8988T (cell line): Measurements from ENCODE around the gene TICRR.

ENCODE experiments used
- DNase-seq: peaks from one replicate; pipeline ENCODE4 v3.0.0; 2011

Gene TICRR

DNA sequence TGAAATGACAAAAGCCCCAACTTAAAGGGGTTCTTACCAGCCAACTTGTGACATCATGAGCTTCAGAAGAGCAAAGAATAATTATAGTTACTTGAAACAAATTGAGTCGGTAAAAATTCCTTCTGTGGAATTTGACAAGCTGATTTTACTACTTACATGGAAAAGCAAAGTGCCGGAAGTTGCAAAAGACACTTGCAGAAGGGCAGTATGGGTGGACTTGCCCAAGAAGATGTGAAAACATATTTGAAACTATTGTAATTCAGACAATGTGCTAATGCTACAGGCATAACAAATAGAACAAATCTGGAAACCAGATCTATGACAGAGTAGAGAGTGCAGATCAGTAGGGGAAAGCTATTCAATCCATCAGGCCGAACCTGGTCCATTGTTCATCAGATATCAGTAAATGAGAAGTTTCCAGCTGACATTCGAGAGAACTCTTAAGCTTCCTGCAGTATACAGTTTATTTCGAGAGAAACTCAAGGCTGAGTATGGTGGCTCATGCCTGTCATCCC is 82.5 kb downstream of the TICRR start:
- no peak for DNase-seq

DNA sequence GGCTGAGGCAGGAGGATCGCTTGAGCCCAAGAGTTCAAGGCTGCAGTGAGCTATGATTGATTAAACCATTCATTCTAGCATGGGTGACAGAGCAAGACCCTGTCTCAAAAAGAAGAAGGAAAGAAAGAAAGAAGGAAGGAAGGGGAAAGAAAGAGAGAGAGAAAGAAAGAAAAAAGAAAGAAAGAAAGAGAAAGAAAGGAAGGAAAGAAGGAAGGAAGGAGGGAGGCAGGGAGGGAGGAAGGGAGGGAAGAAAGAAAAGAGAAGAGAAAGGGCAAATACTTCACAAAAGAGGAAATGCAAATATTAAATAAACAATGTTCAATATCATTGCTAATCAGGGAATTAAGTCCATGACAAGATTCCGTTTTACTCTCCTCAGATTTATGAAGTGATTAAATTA is 84.0 kb downstream of the TICRR start:
- DNase-seq: no peak

DNA sequence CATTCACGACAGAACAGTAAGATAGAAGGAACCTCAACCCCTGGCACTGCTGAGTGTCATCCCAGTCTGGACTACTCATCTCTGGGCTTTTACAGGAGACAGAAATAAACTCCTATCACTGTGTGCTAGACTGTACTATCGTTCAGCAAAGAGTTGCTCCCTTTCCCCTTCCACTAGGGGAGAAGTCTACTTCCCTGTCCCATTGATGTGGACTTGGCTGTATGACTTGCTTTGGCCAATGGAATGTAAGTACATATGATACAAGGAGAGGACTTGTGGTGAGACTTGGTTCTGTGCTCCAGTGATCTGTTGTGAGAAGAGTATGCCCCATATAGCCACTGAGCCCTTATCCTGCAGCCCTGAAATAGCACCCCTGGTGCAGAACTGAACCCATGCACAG is 85.3 kb downstream of the TICRR start:
- no peak for DNase-seq

DNA sequence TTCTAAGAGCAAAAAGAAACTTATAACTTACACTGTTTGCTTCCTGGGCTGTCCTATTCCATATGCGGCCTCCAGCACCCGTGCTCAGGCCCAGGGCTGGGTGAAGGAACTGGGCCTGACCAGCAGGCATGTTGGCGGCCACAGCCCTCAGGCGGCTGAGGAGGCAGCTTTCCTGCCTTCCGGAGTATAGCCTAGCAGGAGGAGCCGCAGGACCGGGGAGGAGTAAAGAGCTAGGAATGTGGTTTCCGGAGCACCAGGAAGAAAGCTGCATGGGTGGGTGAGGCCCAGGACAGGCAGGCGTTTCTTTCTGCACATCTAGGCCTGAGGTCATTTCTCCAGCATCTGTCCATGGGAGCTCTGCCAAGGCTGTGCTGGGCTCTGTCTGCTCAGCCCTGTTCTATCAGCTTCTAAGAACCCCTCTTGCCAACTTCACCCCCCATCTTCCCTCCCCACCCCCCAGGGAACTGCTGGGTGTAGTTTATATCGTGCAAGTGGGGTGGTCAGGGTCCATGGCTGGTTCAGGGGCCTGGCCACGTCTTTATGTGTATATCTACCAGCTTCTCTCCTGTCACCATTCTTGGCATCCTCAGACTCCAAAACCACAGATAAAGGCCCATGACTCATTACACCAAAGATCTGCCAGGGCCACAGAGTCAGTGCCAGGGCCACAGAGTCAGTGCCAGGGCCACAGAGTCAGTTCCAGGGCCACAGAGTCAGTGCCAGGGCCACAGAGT is 87.8 kb downstream of the TICRR start:
- DNase-seq: no peak

DNA sequence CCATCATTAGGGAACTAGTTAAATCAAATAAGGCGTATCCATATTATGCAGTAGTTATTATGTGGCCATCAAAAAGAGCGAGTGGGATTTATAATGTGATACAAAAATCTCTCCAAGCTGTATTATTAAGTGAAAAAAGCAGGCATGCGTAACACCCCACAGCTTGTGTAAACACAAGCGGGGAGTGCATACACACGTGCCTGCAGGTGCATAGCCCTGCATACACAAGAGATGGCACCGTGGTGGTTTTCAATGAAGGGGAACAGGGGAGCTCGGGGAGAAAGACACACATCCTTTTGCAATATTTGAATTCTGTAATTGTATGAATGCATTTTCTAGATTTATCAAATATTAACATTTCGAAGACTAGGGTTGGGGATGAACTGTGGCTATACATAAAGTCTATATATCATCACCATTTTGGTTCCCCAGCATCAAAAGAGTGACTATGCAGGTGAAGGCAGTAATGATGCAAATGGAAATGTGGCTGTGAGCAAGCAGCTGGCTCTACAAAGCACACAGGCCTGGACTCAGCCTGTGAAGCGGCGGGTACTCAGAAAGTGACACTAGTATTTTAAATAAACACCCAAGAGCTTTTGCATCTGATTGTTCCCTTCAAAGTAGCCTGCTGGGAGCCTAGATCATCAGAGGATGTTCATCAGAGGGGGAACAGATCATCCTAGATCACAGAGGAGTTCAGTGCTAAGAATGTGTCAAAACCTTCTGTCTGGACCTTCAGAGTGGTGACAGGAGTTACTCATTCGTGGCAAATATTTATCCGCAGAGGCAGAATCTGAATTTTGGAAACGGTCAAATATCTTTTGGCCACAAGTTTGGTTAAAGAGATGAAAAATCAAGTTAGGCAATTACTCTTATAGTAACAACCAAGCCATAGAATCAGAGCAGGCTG is 89.4 kb downstream of the TICRR start:
- no peak for DNase-seq

DNA sequence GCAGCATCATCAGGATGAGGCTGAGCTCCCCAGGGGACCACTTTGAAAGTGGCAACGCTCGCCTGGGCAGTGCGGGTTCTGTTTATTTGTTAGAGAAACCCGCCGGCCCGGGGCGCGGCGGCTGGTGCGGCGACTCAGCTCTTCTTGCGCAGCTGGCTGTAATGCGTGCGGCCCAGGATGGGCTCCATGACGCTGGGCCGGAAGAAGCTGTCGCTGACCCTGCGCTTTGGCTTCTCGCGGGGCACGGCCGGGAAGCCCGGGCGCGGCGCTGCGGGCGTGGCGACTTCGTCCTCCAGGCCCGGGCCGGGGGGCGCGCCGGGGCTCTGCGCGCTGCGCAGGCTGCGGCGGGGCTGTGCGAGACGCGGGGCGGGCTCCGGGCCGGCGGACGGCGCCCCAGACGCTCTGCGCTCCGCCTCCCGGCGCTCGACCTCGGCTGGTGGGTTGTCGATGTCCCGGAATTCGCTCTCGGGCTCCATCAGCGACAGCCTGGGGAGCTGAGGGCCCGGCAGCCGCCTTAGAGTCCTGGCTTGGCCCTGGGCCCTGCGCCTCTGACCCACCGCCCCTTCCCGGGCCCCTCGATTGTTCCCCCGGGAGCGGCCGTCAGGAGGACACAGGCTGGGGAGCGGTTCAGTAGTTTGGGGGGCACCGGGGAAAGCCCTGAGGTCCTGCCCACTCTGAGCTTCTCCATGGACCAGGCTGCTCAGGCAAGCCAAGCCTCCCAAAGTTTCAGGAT is 90.3 kb downstream of the TICRR start:
- DNase-seq: no peak

DNA sequence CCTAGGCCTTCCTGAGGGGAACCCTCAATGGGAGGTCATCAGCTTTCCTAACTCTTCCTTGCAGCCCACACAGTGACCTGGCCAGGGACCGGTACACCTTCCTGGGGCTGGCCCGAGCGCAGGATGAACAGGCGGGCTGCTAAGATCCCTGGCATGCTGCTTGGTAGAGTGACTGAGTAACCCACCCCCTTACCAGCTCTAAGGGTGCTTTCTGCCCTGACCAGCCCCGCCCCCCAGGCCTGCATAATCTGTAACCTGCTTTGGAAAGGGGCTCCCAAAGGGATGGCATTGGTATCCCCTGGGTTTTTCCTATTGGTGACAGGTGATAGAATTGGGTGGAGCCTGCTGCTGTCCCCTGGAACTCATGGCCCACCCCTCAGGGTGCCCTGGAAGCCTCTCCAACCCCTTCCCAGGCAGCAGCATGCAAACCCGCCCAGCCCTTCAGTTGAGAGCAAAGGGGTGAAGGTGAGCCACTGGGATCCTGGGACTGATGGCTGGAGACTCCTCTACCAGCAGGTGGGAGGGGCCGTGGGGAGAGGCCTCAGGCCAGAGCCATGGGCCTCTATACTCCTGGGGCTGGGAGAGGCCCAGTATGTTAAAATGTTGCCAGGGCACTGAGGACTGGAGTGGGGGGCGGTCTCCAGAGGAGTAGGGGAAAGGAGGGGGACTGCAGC is 91.1 kb downstream of the TICRR start:
- no peak for DNase-seq

DNA sequence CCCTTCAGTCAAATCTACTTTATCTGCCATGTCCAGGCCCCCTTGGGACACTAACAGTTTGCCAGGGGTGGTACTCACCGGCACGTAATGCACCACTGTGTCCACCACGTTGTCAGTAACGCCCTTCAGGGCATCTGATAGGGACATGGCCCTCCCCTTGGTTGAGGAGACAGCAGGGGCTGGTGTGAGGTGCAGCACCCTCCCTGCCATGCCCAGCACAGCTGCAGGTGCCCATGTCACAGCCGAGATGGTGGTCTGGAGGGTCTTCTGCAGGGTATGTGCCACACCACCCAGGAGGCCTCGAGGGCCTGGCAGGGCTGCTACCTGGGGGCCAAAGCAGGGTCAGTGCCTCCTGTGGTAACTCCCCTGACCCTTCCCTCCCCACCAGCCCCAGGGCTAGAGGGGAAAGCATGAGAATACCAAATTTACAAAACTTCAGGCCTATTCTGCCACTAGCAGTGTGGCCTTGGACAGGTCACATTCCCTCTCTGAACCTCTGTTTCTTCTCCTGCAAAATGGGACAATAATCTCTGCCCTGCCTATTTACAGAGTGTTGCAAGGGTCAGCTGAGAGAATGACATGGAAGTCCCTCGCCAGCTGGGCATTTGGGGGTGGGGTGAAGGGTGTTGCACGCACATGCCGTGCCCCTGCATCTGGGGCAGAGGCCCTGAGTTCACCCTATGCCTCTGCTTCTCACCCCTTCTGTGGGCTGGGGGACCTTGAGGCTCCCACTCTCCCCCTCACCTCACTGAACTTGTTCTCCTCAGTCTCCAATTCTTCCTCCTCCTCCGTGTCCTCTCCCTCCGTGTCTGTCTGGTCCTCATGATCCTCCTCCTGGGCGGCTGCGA is 91.8 kb downstream of the TICRR start:
- DNase-seq: no peak

DNA sequence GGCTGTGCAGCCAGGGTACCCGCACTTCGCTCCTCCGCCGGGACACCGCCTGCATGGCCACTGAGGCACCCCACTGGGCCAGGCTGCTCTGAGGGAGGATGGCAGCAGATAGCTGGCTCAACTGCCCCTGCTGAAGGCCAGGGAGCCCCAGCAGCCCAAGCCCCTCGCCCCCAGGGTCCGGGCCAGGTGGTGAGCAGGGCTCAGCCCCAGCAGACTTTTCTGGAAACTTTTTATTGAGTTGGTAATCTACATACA is 92.4 kb downstream of the TICRR start:
- DNase-seq: no peak

DNA sequence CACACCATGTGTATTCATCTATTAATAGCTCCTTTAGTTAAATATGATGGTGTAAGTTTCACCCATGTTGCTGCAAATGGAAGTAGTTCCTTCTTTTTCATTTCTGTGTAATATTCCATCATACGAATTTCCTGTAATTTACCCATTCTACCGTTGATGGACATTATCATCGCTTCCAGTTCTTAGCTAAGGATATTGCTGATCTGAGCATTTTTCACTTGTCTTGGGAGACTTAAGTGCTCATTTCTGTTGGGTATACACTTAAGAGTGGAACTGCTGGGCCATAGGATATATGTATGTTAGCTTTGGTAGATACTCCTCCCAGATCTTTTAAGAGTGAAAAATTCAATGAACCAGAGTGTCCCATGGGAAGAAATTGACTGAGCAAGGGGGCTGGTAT is 92.9 kb downstream of the TICRR start:
- DNase-seq: no peak

DNA sequence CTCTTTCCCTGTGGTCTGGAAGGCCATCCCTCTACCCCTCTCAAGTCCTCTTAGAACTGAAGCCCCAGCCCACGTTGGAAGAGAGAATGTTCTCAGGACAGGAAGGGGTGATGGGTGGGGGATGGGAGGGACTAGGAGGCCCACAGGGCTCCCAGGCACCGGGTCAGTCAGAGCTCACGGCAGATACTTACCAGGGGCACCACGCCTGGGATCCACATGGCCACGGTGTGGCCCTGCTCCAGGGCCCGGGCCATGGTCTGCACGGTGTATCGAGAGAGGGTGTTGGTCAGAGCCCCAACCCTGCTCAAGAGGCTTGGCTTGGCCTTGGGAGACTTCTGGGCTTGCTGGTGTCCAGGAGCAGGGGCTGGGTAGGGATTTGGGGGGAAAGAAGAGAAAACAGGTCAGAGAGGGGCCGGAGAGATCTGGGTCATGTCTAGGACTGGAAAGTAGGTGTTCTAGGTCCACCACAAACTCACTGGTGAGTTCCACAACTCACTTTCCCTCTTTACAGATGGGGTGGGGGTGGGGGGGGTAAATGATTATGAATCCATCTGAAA is 94.1 kb downstream of the TICRR start:
- no peak for DNase-seq

DNA sequence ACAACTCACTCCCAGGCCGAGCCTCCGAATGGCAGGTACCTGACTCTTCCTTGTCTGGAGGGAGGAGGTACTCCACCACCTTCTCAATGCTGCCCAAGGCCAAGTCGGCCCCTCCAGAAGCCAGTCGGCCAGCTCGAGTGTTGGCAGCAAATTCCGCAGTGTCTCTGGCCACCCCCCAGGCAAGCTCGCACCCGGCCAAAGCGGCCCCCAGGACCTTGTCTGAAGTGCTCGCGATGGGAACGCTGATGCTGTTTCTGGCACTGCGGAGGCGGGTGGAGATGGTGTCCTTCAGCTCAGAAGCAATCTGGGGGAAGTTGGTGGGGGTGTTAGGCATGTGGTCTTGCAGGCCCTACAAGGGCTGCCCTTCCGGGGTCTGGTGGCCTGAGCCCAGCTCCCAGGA is 94.7 kb downstream of the TICRR start:
- no peak for DNase-seq

DNA sequence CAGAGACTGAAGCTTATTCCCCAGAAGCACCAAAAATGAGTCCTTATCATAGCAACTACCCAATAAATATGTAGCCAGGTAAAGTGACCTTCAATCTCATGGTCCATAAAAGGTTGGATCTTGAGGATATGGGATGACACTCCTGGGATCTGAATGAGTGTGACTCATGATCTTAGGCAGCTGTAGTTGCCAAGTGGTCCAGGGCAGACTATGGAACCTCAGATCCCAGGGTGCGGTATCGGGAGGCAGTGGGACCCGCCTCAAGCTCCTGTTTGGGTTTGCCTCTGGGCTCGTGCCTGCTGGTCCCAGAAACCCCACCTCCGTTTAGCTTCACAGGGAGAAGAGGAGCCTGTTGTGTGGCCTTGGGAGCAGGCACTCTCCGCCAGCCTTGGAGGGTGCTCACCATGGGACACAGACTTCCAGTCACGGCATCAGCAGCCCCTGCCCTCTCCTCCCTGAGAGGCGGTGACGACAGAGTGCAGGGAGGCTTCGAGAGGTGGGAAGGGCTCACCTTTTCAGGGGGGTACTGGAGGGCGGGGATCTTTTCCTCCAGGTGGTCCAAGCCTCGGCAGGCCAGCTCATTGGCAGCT is 95.8 kb downstream of the TICRR start:
- DNase-seq: no peak

DNA sequence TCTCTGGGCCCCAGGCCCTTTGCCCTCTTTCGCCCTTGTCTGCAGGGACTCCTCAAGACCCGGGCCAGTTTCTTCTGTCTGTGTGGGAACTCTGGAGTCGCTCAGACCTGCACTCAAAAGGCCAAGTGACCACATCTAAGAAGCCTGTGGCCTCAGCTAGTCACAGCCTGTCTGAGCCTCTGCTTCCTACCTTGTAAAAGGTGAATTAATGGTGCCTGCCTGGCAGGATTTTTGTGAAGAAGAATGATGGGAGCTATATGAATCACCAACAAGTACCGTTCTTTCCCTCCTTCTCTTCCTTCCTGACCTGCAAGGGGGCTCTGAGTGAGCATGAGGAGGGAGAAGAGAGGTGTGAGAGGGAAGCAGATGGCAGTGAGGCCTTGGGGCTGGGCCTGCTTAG is 96.4 kb downstream of the TICRR start:
- no peak for DNase-seq

DNA sequence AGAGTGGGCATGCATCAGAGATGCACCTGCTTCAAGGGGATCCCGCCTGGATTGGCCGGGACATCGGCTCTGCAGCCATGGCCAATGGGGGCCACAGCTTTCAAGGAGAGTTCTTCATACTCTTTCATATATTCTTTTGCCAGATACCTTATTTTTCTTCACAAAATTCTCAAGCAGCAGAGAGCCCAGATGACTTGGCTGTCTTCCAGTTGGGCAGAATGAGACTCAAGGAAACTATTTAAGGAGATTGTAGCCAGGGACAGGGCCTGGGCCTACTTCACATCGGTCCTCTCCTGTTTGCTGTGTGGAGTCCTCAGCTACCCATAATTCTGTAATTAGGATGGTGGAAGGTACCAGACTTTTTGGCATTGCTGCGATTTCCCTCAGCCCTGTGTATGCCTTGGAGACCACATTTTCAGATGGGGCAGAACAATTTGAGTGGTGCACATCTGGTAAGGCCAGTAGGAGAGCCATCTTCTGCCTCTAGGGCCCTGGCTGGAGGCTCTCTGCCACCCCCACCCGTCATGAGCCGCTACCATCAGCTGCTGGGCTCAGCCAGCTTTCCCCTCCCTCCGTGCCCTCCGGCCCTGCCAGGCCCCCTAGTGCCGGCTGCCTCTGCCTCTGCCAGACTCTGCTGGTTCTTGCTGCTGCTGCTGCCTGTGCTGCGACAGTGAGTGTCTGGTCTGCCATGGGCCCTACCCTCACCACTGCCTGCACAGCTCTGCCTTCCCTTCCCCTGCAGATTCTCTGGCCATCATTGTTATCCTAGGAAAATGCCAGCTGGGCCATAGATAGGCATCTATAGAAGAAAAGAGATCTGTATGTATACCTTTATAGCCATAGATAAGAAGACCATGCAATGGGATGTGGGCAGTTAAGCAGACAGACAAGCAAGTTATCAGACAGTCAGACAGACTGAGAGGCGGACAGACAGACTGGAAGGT is 97.2 kb downstream of the TICRR start:
- DNase-seq: no peak

DNA sequence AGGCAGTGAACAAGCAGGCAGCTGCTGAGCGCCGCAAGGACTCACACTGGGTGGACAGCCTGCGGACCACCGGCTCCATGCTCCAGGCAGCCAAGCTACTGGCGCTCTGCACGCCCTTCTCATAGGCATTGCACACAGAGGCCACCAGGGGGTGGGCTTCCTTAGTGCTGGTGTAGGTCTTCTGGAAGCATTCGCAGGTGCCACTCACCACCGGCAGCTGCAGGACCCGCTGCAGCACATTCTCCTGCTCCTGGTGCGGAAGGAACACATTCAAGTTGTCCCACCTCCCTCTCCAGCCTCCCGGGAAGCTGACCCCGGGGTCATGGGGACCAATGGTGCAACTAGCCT is 97.9 kb downstream of the TICRR start:
- no peak for DNase-seq

DNA sequence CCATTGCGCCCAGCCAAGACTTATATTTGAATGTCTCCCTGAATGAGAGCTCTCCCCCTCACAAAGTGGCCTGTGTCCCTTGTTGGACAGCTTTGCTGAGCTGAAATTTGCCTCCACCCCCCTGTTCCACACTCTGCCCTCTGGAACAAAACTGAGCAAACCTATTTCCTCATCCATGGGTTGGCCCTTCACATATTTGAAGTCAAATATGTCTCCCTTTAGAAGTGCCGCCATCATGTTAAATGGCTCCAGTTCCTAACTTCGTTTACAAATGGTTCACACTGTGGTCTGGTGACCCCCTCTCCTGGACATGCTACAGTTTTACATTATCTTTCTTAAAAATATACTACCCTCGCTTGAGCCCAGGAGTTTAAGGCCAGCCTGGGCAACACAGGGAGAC is 99.3 kb downstream of the TICRR start:
- DNase-seq: no peak

DNA sequence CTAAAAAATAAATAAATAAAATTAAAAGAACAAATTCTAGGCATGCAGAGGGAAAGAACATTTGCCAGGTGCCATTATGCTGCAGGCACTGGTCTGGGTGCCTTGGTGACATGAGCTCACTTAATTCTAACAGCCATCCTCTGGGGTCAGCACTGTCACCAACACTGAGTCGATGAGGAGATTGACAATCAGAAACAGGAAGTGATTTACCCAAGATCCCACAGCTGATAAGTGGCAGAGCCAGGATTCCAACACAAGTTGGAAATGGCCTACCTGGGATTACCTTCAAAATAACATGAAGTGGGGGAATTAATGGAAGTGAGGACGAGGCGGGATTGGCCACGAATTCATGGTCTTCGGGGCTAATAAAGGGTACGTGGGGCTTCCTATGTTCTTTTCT is 100.3 kb downstream of the TICRR start:
- no peak for DNase-seq

DNA sequence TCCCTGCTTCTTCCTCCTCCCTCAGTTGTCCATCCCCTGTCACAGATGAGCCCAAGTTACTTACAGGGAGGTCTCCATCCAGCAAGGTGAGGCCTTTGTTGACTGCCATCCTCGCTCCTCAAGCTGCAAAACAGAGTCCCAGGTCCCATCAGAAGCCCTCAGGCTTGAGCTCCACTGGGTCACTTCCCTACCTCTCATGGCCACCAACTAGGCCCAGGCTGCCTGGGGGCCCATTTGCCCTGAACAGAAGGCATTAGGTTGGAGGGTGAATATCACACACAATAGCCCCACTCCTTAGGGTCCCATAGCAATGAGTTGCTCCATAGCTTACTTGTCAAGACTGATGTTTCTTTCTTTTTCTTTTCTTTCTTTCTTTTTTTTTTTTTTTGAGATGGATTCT is 102.1 kb downstream of the TICRR start:
- DNase-seq: no peak
